Testis (tissue), 2 donors: ENCODE results near the gene DNAI1.

ENCODE experiments used
- POLR2A ChIP-seq: fragments of 450-650 bp; IDR thresholded peaks from one replicate; pipeline ENCODE4 v1.6.1; 2017; ENCODE audit warnings: antibody characterized with exemption, mild to moderate bottlenecking, moderate library complexity
- TF ChIP-seq, protein P1 (sequence below), 3 experiments: fragments of 450-650 bp in 2 of 3; fragments of 200-600 bp in 1 of 3; sonication (generic) in 1 of 3; IDR thresholded peaks; one replicate each; pipeline ENCODE4 v1.5.1; 2016 to 2019; ENCODE audit warnings: antibody characterized with exemption in 3 of 3, mild to moderate bottlenecking in 2 of 3, moderate library complexity in 1 of 3

DNA sequence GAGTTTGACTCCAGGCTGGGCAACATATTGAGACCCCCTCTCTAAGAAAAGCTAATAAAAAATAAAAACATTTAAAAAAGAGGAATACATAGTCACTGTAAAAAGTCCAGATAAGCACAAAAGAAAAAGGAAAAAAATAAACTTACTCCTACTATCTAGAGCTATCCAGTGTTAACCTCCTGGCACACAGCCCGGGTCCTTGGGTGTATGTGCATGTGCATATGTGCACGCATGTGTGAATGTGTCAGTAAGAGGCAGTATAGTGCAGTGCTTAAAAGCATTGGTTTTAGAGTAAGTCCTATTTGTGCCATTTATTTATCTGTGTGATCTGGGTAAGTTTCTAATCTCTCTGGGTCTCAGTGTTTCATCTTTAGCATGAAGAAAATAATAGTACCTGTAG is 26.9 kb upstream of the DNAI1 start:
- TF ChIP-seq POLR2A: no peak
- TF ChIP-seq, protein P1, sequence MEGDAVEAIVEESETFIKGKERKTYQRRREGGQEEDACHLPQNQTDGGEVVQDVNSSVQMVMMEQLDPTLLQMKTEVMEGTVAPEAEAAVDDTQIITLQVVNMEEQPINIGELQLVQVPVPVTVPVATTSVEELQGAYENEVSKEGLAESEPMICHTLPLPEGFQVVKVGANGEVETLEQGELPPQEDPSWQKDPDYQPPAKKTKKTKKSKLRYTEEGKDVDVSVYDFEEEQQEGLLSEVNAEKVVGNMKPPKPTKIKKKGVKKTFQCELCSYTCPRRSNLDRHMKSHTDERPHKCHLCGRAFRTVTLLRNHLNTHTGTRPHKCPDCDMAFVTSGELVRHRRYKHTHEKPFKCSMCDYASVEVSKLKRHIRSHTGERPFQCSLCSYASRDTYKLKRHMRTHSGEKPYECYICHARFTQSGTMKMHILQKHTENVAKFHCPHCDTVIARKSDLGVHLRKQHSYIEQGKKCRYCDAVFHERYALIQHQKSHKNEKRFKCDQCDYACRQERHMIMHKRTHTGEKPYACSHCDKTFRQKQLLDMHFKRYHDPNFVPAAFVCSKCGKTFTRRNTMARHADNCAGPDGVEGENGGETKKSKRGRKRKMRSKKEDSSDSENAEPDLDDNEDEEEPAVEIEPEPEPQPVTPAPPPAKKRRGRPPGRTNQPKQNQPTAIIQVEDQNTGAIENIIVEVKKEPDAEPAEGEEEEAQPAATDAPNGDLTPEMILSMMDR (IDR thresholded peaks at IDR 0.05): no peak
